ENCODE data around the gene HDAC4. TPM values are rescaled to one million over a fixed set of nuclear protein-coding genes. Genes with fewer than 3 reads are reported as not detected.

Gene HDAC4
- total RNA-seq, 4 donors from 2014 or later, result 12.9 to 91.6 (median 39.8) TPM

GRCh38 chr2:239141021-239141760, 259.6 kb downstream of the HDAC4 start:
- Histone ChIP-seq H3K27ac (no peak overlapping the region), H3K4me3 (replicated peaks in 1 of 3) (no peak overlapping the region), H3K36me3 (peaks cover 10 to 14% of the 10 kb centered on the region in 2 donors), H3K9me3 (no peaks in the 10 kb centered on the region), H3K27me3 (no peaks in the 10 kb centered on the region), H3K4me1 (peaks cover 0 to 4% of the 10 kb centered on the region in 2 donors)
- intact Hi-C loops (cut with DNase I), result loop anchor here (10.0 kb wide), 1 partner anchor 254 kb away; no protein-coding TSS in a partner anchor
- 96 to 97% methylated on average over 11 to 14 of the region's 14 CpGs for WGBS, 2 donors
- TF ChIP-seq CTCF (IDR thresholded peaks at IDR 0.05) (no peak), POLR2A (IDR thresholded peaks at IDR 0.05) (no peak)
- DNase-seq, result no peak

- no peaks in the 10 kb centered on the region for H3K4me1 ChIP-seq
- DNase-seq, result no peak
- no peak overlapping the region for H3K4me3 ChIP-seq (replicated peaks in 1 of 3)
- peaks cover 10 to 14% of the 10 kb centered on the region in 2 donors for H3K36me3 ChIP-seq
- H3K27ac ChIP-seq, result no peak overlapping the region
- intact Hi-C loops (cut with DNase I), result loop anchor here (10.0 kb wide), 1 partner anchor 254 kb away; no protein-coding TSS in a partner anchor
- H3K27me3 ChIP-seq, result no peaks in the 10 kb centered on the region
- TF ChIP-seq CTCF (IDR thresholded peaks at IDR 0.05) (no peak), POLR2A (IDR thresholded peaks at IDR 0.05) (no peak)
- no peaks in the 10 kb centered on the region for H3K9me3 ChIP-seq
- WGBS, 2 donors, result 88 to 91% methylated on average over 16 to 23 of the region's 23 CpGs
These were observed 260.3 kb downstream of the HDAC4 start for GRCh38 chr2:239140346-239141020.

- Histone ChIP-seq H3K27ac (no peak overlapping the region), H3K4me3 (replicated peaks in 1 of 3) (no peak overlapping the region), H3K27me3 (no peaks in the 10 kb centered on the region), H3K4me1 (no peaks in the 10 kb centered on the region), H3K9me3 (no peaks in the 10 kb centered on the region), H3K36me3 (peaks cover 10 to 14% of the 10 kb centered on the region in 2 donors)
- WGBS, 2 donors, result 96 to 97% methylated on average over 29 of the region's 29 CpGs
- no peak for TF ChIP-seq POLR2A (IDR thresholded peaks at IDR 0.05)
- TF ChIP-seq CTCF (IDR thresholded peaks at IDR 0.05), result no peak
- intact Hi-C loops (cut with DNase I), result no loop called here
- no peak for DNase-seq
These were observed 261.3 kb downstream of the HDAC4 start for GRCh38 chr2:239139566-239139965.

- Histone ChIP-seq H3K27ac (no peak overlapping the region), H3K4me1 (no peaks in the 10 kb centered on the region), H3K4me3 (replicated peaks in 1 of 3) (no peak overlapping the region), H3K36me3 (peaks cover 10 to 16% of the 10 kb centered on the region in 2 donors), H3K27me3 (no peaks in the 10 kb centered on the region), H3K9me3 (no peaks in the 10 kb centered on the region)
- no peak for DNase-seq
- TF ChIP-seq POLR2A (IDR thresholded peaks at IDR 0.05) (no peak), CTCF (IDR thresholded peaks at IDR 0.05) (no peak)
- intact Hi-C loops (cut with DNase I), result no loop called here
- WGBS, 2 donors, result 96% methylated on average over 16 of the region's 16 CpGs
These were observed 261.7 kb downstream of the HDAC4 start for GRCh38 chr2:239139101-239139500.

- TF ChIP-seq CTCF (IDR thresholded peaks at IDR 0.05) (no peak), POLR2A (IDR thresholded peaks at IDR 0.05) (no peak)
- no peaks in the 10 kb centered on the region for H3K27me3 ChIP-seq
- H3K36me3 ChIP-seq, result peaks cover 10 to 16% of the 10 kb centered on the region in 2 donors
- H3K4me1 ChIP-seq, result no peaks in the 10 kb centered on the region
- no peak overlapping the region for H3K27ac ChIP-seq
- H3K9me3 ChIP-seq, result no peaks in the 10 kb centered on the region
- WGBS, 2 donors, result 92 to 95% methylated on average over 15 of the region's 15 CpGs
- DNase-seq, result no peak
- intact Hi-C loops (cut with DNase I), result no loop called here
- no peak overlapping the region for H3K4me3 ChIP-seq (replicated peaks in 1 of 3)
These were observed 262.2 kb downstream of the HDAC4 start for GRCh38 chr2:239138610-239139009.
